GM06990 (cell line): ENCODE results near the gene MYPOP.
"Not testable (repeated sequence)": the region's sequence is repeated elsewhere in the genome, so short reads cannot be mapped to it uniquely, and the experiment has no call there.

Experiments used
- DNase-seq: peaks from one replicate; pipeline ENCODE4 v3.0.0-alpha.2; 2011; ENCODE audit not compliant: insufficient read length; ENCODE audit errors: extremely low read depth
- H3K27me3 ChIP-seq: replicated peaks from 2 replicates; pipeline ENCODE4 v1.6.0; 2011; ENCODE audit warnings: low read length; ENCODE audit not compliant: control insufficient read depth, insufficient read depth
- H3K36me3 ChIP-seq: 2 replicates; pipeline ENCODE4 v1.5.1; 2011; ENCODE audit warnings: low read length; ENCODE audit not compliant: control insufficient read depth, insufficient read depth
- H3K4me3 ChIP-seq: replicated peaks from 2 replicates; pipeline ENCODE4 v1.5.1; 2011; ENCODE audit warnings: low read depth, mild to moderate bottlenecking, control low read depth, low read length
- TF ChIP-seq, protein P1 (sequence below): IDR thresholded peaks from 2 replicates; pipeline ENCODE4 v1.5.1; 2011; ENCODE audit warnings: low read length, control low read depth, mild to moderate bottlenecking, inconsistent platforms; ENCODE audit not compliant: insufficient read depth, poor library complexity, severe bottlenecking

The MYPOP gene

DNA sequence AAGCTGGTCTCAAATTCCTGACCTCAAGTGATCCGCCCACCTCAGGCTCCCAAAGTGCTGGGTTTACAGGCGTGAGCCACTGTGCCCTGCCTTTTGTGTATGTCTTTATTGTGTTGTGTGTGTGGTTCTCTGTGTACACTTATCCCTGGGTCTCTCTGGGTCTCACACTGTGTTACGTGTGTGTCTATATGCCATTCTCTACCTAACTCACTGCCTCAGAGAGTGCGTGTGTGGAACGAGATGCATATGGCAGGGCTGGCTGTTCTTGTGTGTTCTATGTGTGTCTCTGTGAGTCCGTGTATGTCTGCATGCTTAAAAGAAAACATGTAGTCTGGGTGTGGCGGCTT is 27.8 kb downstream of the MYPOP start:
- no peaks in the 10 kb centered on the region for H3K36me3 ChIP-seq
- TF ChIP-seq, protein P1, sequence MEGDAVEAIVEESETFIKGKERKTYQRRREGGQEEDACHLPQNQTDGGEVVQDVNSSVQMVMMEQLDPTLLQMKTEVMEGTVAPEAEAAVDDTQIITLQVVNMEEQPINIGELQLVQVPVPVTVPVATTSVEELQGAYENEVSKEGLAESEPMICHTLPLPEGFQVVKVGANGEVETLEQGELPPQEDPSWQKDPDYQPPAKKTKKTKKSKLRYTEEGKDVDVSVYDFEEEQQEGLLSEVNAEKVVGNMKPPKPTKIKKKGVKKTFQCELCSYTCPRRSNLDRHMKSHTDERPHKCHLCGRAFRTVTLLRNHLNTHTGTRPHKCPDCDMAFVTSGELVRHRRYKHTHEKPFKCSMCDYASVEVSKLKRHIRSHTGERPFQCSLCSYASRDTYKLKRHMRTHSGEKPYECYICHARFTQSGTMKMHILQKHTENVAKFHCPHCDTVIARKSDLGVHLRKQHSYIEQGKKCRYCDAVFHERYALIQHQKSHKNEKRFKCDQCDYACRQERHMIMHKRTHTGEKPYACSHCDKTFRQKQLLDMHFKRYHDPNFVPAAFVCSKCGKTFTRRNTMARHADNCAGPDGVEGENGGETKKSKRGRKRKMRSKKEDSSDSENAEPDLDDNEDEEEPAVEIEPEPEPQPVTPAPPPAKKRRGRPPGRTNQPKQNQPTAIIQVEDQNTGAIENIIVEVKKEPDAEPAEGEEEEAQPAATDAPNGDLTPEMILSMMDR = no peak
- H3K27me3 ChIP-seq = peaks cover 4% of the 10 kb centered on the region
- no peak overlapping the region for H3K4me3 ChIP-seq
- no peak for DNase-seq

DNA sequence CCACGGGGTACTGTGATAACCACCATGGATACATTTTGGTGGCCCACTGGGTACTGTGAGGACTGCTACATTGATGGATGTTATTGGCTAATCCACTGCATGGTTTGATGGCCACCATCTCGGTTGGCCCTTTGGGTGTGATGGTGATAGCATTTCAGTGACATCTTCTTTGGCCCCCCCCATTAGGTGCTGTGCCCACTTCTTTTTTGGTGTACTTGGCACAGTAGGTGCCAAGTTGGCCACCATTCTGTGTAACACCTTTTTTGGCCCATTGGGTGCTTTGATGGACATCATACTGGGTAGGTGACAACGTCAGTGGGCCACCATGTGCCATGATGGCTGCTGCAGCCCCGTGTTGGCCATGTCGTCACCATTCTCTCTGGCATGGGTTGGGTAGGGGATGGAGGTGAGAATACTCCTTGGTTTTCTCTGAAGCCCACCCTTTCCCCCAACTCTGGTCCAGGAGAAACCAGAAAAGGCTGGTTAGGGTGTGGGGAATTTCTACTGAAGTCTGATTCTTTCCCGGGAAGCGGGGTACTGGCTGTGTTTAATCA is 29.1 kb downstream of the MYPOP start:
- TF ChIP-seq, protein P1 = no peak
- DNase-seq = no peak
- Histone ChIP-seq H3K4me3 (no peak overlapping the region), H3K36me3 (no peaks in the 10 kb centered on the region), H3K27me3 (peaks cover 4% of the 10 kb centered on the region)

DNA sequence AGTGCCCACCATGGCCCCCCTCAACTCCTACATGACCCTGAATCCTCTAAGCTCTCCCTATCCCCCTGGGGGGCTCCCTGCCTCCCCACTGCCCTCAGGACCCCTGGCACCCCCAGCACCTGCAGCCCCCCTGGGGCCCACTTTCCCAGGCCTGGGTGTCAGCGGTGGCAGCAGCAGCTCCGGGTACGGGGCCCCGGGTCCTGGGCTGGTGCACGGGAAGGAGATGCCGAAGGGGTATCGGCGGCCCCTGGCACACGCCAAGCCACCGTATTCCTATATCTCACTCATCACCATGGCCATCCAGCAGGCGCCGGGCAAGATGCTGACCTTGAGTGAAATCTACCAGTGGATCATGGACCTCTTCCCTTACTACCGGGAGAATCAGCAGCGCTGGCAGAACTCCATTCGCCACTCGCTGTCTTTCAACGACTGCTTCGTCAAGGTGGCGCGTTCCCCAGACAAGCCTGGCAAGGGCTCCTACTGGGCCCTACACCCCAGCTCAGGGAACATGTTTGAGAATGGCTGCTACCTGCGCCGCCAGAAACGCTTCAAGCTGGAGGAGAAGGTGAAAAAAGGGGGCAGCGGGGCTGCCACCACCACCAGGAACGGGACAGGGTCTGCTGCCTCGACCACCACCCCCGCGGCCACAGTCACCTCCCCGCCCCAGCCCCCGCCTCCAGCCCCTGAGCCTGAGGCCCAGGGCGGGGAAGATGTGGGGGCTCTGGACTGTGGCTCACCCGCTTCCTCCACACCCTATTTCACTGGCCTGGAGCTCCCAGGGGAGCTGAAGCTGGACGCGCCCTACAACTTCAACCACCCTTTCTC is 30.1 kb downstream of the MYPOP start:
- DNase-seq = no peak
- peaks cover 4% of the 10 kb centered on the region for H3K27me3 ChIP-seq
- no peaks in the 10 kb centered on the region for H3K36me3 ChIP-seq
- no peak overlapping the region for H3K4me3 ChIP-seq
- TF ChIP-seq, protein P1 = no peak

DNA sequence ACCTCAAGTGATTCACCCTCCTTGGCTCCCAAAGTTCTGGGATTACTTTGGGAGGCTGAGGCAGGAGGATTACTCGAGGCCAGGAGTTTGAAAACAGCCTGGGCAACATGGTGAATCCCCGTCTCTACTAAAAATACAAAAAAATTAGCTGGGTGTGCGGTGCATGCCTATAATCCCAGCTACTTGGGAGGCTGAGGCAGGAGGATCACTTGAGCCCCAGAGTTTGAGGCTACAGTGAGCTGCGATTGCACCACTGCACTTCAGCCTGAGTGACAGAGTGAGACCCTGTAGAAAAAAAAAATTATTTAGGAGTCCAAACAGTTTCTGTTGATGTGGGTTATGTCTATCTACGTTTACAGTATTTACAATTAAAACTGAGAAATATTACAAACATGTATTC is 31.6 kb downstream of the MYPOP start:
- no peak for DNase-seq
- H3K36me3 ChIP-seq = no peaks in the 10 kb centered on the region
- TF ChIP-seq, protein P1 = no peak
- H3K4me3 ChIP-seq = no peak overlapping the region
- H3K27me3 ChIP-seq = peaks cover 4% of the 10 kb centered on the region

DNA sequence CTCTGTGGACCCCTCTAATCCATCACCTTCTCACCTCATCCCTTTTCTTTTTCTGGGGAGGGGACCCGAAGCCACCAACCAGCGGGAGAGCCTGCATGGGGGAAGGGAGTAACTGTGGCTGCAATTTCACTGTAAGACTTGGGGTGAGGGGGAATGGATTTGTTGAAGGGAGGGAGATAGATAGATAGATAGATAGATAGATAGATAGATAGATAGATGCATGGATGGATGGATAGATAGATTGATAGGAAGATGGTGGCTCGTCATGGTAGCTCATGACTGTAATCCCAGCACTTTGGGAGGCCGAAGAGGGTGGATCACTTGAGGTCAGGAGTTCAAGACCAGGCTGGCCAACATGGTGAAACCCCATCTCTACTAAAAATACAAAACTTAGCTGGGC is 35.2 kb downstream of the MYPOP start:
- not testable (repeated sequence) for H3K27me3 ChIP-seq, H3K4me3 ChIP-seq, H3K36me3 ChIP-seq, DNase-seq

DNA sequence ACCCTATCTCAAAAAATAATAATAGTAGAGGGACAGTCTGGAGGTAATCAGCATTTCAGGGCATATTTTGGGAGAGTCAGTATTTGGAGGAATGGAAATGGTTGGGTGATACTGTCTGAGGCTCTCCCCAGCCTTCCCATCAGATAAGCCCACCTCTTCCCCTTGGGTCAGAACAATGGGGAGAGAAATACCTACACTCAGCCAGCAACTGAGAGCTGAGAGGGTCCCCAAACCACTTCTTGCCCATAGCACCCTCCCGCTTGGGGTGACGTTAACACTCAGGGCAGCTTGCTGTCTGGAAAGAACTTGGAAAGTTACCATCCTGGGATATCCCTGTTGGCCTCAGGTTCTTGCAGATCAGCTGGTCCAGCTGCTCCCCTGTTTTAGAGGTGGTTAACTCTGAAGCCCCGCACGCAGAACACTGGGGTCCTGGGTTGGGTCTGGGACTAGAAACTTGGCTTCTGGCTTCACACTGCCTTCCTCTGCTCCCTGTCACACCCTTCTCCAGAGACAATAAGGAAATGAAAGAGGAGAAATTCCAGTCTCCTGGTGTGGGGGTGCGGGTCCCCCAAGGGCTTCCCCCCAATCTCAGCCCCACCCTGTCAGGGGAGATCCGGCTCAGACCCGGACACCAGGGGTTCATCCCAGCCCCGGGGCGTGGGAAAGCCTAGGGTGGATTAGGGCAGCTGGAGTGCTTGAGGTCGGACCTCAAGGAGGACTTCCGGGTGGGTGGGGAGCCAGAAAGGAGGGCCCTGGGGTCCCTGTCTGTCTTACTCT is 35.8 kb downstream of the MYPOP start:
- H3K4me3 ChIP-seq = no peak overlapping the region
- H3K27me3 ChIP-seq = peaks cover 3% of the 10 kb centered on the region
- no peaks in the 10 kb centered on the region for H3K36me3 ChIP-seq
- no peak for DNase-seq
- TF ChIP-seq, protein P1 = no peak
